ENCODE data around the gene ERICH3.

Gene ERICH3, protein sequence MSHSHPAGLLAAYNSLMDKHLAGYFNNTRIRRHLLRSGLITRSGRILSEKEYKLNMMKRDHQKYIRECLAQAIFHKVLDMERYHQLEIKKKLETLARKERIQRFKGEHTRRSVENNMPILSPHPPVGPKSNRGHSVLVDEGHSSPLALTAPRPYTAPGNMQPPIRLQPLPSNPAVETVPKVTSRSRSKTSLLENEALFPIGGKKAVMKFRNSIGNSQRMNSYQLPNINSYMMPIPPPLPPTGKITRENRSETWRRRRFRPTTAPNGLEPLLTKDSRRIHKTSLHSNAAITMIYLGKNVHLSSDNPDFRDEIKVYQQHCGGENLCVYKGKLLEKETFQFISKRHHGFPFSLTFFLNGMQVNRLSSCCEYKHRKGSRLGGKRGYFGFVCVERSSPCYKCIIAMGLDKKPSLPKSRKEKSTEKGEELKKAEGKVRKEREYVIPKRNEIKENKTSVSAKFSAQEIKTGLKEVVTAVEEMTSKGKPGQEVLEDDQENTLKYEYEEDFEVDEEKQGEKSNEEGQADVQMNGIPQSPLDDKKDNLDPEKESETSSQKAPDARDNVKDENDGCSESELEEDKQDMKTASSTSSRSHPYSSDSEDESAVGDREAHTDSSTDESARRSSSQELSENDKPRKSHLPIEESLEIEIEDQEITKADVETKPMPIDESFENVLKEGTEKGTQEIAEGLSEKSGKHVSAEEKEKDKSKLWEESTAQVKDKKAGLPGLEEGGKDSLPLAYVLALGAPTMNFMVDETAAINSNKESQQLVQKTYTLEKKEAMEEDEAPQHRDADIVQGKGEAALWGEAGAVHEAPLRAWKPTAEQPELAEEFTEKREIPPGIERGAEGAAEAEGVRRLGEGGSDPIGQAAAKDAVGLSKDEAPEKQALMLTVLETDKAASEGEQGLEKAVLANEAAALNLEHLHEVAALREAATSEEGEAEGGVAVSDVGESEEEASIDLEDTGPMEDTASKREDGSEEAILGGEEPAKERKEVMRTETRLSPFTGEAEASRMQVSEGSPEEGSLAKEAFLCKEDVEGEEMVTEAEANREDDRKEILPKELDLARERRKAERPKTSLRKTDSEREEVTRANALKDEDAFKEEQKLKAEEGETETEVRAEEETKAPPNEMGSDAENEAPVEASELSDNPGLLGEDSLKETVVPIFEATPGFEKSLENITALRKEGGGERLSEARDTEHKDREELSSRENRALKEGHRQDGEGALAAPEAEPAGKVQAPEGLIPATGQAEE (N-terminal part only)

DNA sequence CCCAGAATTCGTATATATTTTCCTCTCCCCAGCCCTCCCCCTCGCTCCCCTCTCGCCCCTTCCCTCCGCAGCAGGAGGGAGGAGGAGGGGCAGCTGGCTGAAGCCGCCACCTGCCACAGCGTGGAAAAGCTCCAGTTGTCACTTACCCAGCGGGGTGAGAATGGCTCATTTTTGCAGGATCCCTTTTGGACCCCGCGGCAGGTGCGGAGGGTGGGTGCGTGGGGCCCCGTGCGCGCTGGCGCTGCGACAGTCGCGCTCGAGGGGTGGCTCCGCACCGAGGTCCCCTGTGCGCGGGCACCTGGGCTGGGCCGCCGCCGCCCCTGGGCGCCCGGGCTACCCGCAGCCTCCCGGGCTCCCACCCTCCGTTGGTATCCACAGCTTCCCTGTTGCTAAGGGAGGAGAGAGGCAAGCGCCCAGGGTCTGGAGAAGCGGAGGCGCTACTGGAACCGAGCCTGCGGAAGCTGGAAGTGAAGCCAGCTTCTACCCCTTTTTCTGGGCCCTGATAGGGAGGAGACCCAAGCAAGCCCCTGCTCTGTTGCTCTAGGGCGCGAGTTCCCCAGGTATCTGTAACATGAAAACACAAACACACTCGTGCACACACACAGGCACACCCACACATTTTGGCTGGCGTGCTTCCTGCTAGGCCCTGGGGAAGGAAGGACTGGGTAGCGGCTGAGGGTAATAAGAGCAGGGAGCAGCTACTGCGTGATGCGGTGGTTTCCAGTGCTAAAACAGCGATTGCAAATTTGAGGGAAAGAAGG lies at the start of gene ERICH3:
TSS of gene ERICH3 (minus strand) at position 442 of the 761 bp plus-strand sequence. CDS start at position 169, 273 bp downstream.
- H3K4me3 ChIP-seq (ENCODE audit: low read depth, low read length): peak within 1 kb of the TSS; percentile 40

DNA sequence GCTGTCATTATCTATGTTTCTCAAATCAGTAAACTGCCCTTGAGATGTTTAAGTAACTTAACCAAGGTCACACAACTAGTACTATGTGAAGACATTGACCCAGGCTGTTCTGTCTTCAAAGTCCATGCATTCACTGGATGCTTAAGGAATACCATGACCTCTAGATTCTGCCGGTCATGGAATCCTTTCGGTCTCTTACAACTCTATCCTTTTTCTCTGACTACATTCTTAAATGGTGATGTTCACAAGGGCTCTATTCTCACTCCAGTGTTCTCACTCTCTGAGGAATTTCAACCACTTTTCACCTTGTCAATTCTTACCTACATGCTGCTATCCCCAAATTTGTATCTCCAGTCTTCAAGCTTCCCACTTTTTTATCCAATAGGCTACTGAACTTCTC lies 44.0 kb upstream of the ERICH3 start:
- no peak overlapping the region for H3K4me3 ChIP-seq (ENCODE audit: low read depth, low read length)

DNA sequence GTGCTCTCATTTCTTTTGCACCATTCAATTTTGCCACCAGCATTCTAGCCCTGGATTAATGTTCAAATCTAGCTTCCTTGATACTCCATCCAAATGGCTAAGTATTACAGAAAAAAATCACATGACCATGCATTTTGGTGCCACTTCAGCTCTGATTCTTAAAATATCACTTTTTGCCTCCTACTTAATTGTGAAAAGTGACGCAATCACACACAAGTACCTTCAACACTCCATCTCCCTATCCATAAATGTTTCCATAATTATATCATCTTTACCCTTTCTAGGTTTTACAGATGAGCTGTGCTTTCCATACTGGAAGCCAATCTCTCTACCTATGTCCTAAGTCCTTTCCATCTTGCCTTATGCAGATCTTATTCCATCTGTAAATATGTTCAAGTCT lies 43.2 kb upstream of the ERICH3 start:
- H3K4me3 ChIP-seq (ENCODE audit: low read depth, low read length): no peak overlapping the region

GRCh38 chr1:74715806-74716205 lies 42.2 kb upstream of the ERICH3 start:
- H3K4me3 ChIP-seq (ENCODE audit: low read depth, low read length): no peak overlapping the region

- H3K4me3 ChIP-seq (ENCODE audit: low read depth, low read length): no peak overlapping the region
These were observed 41.6 kb upstream of the ERICH3 start for GRCh38 chr1:74715236-74715502.

DNA sequence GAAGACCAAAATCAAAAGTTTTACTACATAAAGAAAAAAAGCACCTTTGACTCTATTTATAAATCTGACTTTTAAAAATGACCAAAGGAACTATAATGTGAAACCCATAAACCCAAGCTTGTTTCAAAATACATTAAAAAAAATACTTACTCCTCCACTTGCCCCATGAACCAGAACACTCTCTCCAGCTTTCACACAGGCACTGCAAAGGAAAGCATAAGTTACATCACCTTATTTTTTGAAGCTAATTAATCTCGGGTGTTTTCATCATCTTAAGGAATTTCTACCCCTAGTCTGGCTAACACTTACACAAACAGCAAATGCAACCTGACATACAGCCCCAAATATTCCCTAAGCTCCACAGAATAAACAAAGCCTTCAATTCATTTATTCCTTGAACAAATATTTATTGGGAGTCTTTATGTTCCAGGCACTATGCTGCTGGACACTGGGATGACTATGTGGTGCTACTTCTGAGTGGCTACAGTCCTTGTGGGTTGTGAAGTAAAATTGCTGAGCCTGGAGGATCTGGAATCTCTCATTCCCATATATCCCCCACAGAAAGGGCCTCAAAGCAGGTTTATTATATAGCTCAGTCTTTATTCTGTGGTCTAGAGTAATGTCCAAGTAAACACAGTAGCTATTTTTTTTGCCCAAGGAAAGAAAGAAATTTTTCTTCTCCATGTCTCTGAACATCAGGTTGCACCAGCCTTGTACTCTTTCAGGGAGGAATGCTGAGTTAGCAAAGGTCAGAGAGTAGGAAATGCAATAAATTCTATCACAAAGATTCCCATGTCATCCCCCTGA lies 41.0 kb upstream of the ERICH3 start:
- H3K4me3 ChIP-seq (ENCODE audit: low read depth, low read length): no peak overlapping the region

DNA sequence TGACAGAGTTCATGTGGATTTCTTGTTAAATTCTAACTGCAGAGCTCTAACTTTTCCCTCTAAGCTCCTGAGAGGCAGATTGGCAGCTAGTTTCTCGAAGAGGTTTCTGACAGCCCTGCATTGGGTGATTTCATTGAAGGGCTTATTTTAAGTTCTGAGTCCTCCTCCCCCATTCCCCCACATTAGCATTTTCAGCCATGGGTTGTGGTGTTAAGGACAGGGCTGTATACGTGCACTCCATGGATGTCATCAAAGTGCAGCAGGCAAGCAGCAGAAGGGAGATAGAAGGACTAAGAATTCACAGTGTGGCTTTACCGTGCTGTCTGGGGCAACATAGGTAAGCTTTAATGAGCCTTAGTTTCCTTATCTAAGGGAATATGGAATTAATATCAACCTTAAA lies 40.3 kb upstream of the ERICH3 start:
- no peak overlapping the region for H3K4me3 ChIP-seq (ENCODE audit: low read depth, low read length)

DNA sequence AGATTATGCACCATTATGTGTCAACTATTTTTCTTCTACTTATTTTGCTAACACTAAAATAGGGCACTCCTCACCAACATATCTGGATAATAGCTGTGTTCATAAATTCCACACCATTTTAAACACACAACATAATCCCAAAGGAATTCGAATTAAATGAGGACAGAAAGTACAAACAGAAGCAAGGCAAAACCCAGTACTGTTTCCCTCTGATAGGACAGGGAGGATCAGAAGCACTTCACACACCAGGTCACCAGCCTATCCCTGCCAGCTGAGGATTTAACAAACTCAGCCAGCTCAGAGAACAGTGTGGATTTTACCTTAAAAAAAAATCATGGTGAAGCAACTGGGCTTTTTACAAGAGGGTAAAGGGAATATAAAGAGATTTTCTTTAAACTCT lies 39.3 kb upstream of the ERICH3 start:
- H3K4me3 ChIP-seq (ENCODE audit: low read depth, low read length): no peak overlapping the region

GRCh38 chr1:74703386-74704182 lies 30.0 kb upstream of the ERICH3 start:
- H3K4me3 ChIP-seq (ENCODE audit: low read depth, low read length): no peak overlapping the region

DNA sequence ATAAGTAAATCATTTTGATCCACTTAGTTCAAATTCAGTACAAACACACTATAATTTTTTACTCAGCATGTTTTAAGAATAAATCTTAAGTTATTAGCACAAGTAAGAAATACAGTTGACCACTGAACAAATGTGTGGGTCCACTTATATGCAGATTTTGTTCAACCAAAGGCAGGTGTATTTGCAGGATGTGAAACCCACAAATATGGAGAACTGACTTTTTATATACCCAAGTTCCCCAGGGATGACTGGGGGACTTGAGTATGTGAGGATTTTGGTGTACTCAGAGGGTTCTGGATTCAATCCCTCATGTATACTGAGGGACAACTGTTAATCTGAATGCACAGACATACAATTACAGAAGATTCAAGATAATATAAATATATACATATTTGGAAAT lies 25.7 kb upstream of the ERICH3 start:
- H3K4me3 ChIP-seq (ENCODE audit: low read depth, low read length): no peak overlapping the region

- no peak overlapping the region for H3K4me3 ChIP-seq (ENCODE audit: low read depth, low read length)
These were observed 24.2 kb upstream of the ERICH3 start for GRCh38 chr1:74697832-74698231.

DNA sequence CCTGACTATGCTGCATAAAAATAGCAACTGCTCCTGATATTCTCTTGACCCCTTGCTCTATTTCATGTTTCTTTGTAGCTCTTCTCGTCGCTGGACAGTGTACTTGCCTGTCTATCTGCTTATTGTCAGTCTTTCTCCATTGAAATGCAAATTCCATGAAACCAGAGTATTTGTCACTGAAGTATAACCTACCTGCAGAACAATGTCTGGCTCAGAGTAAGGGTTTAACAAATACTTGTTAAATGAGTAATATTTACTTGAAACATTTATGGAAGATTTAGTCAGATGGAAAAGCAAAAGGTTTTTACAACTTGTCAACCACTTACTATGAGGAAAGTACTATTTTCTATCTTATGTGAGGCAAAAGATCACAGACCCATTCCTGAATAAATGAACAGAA lies 19.9 kb upstream of the ERICH3 start:
- H3K4me3 ChIP-seq (ENCODE audit: low read depth, low read length): no peak overlapping the region

DNA sequence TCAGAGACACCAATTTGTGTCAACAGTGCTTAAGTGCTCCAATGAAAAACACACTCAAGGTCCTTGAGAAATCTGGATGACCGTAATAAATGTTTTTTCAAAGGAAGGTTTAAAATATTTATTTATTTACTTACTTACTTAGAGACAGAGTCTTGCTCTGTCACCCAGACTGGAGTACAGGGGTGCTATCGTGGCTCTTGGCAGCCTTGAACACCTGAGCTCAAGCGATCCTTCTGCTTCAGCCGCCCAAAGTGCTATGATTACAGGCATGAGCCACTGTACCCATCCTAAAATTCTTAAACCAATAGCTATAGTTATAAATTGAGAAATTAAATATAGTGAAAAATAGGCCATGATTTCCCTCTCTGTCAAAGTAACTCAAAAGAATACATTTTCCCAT lies 17.3 kb upstream of the ERICH3 start:
- no peak overlapping the region for H3K4me3 ChIP-seq (ENCODE audit: low read depth, low read length)

- H3K4me3 ChIP-seq (ENCODE audit: low read depth, low read length): no peak overlapping the region
These were observed 16.7 kb upstream of the ERICH3 start for GRCh38 chr1:74690364-74690696.

GRCh38 chr1:74689621-74690363 lies 16.2 kb upstream of the ERICH3 start:
- H3K4me3 ChIP-seq (ENCODE audit: low read depth, low read length): no peak overlapping the region

- no peak overlapping the region for H3K4me3 ChIP-seq (ENCODE audit: low read depth, low read length)
These were observed 13.3 kb upstream of the ERICH3 start for GRCh38 chr1:74686928-74687327.

- H3K4me3 ChIP-seq (ENCODE audit: low read depth, low read length): no peak overlapping the region
These were observed 10.7 kb upstream of the ERICH3 start for GRCh38 chr1:74684301-74684700.

- no peak overlapping the region for H3K4me3 ChIP-seq (ENCODE audit: low read depth, low read length)
These were observed 10.1 kb upstream of the ERICH3 start for GRCh38 chr1:74683656-74684055.

DNA sequence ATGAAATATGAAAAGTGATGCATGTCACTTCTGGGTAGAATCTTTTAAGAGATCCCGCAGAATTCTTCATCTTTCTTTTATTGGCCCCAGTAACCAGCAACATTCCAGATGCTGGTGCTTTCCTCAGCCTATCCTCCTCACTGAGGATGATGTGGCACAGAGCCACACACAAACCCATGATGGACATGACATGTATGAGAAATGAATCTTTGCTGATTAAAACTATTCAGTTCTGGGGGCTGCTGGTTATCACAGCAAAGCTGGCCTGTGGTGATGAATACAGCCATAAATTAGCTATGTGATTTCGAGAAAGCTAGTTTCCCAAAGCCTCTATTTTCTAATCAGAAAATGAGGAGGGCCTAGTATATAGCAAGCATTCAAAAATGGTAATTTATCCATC lies 8.3 kb upstream of the ERICH3 start:
- no peak overlapping the region for H3K4me3 ChIP-seq (ENCODE audit: low read depth, low read length)
